Kidney (tissue), 14 donors: ENCODE results near the gene SCP2. TPM values are rescaled to one million over a fixed set of nuclear protein-coding genes. Genes with fewer than 3 reads are reported as not detected.

Experiments
- DNase-seq, 5 donors: peaks; one replicate each; pipeline ENCODE4 v3.0.0-alpha.2; 2013 to 2020
- FAIRE-seq: peaks from 2 replicates; lab custom pipeline; 2012; peaks lifted over from hg19 to GRCh38; lab: Jason Lieb, UNC
- H3K27ac ChIP-seq, 2 donors: one replicate each; pipeline ENCODE4 v1.7.0; 2013; ENCODE audit warnings: low read depth in 2 of 2, low read length in 2 of 2, inconsistent platforms in 1 of 2
- H3K27me3 ChIP-seq: one replicate; pipeline ENCODE4 v1.7.1; 2013; ENCODE audit warnings: low read length, inconsistent platforms; ENCODE audit not compliant: control insufficient read depth, insufficient read depth
- H3K36me3 ChIP-seq, 3 donors: one replicate each; pipeline versions ENCODE4 v1.7.0 to v1.7.1; 2013; ENCODE audit warnings: low read length in 3 of 3, control low read depth in 1 of 3, inconsistent platforms in 1 of 3; ENCODE audit not compliant: insufficient read depth in 3 of 3, control insufficient read depth in 2 of 3
- H3K4me1 ChIP-seq, 3 donors: one replicate each; pipeline versions ENCODE4 v1.7.0 to v1.7.1; 2013; ENCODE audit warnings: low read length in 3 of 3, inconsistent platforms in 1 of 3, low read depth in 1 of 3; ENCODE audit not compliant: control insufficient read depth in 2 of 3, insufficient read depth in 2 of 3
- H3K4me3 ChIP-seq, 3 donors: one replicate each; pipeline versions ENCODE4 v1.7.0 to v1.8.1; 2013; ENCODE audit warnings: low read length in 3 of 3, control low read depth in 1 of 3, inconsistent platforms in 1 of 3
- H3K9ac ChIP-seq, 3 donors: one replicate each; pipeline versions ENCODE4 v1.7.0 to v1.7.1; 2013; ENCODE audit warnings: low read length in 3 of 3, control low read depth in 1 of 3, inconsistent platforms in 1 of 3
- H3K9me3 ChIP-seq, 3 donors: one replicate each; pipeline versions ENCODE4 v1.7.0 to v1.7.1; 2013; ENCODE audit warnings: low read length in 3 of 3, control low read depth in 1 of 3, inconsistent platforms in 1 of 3; ENCODE audit not compliant: control insufficient read depth in 2 of 3, insufficient read depth in 1 of 3
- intact Hi-C: fragments of 100-400 bp; cut with DNase I; formaldehyde crosslinking; loops from one replicate; pipeline ENCODE4 v1.11.1; 2022
- polyA plus RNA-seq: library from polyadenylated mRNA; stranded (reverse); fragments of 350-450 nt; fragmentation: Illumina TruSeq; extraction: RNeasy Lipid Tissue Mini Kit (QIAGEN cat#74804); gene quantifications from one replicate; pipeline ENCODE4 v1.2.3, GENCODE V29; 2014; ENCODE audit warnings: low read depth, low replicate concordance; ENCODE audit not compliant: insufficient read depth
- total RNA-seq: library from RNA; stranded (reverse); fragmentation: NEBNext Ultra II Directional; extraction: Animal tissue kit (Norgen Biotek cat#: 25700); gene quantifications from one replicate; pipeline ENCODE4 v1.2.1, GENCODE V29; 2021
- TF ChIP-seq, protein P1 (sequence below): IDR thresholded peaks from 3 replicates; pipeline ENCODE4 v1.5.1; 2012; ENCODE audit warnings: mild to moderate bottlenecking, moderate library complexity, borderline replicate concordance; ENCODE audit not compliant: insufficient read depth; ENCODE audit errors: extremely low read depth
- donor health status: control.
- donor health status: control.
- donor health status: control.
- donor health status: control.
- donor health status: control.
- donor health status: DM: yes; HTN: yes; CAD: no.
- donor health status: Normal renal cell carcinoma (clear cell type).

Gene SCP2
- total and polyA plus RNA-seq, 2 donors from 2014 or later = 168 to 226 TPM

DNA sequence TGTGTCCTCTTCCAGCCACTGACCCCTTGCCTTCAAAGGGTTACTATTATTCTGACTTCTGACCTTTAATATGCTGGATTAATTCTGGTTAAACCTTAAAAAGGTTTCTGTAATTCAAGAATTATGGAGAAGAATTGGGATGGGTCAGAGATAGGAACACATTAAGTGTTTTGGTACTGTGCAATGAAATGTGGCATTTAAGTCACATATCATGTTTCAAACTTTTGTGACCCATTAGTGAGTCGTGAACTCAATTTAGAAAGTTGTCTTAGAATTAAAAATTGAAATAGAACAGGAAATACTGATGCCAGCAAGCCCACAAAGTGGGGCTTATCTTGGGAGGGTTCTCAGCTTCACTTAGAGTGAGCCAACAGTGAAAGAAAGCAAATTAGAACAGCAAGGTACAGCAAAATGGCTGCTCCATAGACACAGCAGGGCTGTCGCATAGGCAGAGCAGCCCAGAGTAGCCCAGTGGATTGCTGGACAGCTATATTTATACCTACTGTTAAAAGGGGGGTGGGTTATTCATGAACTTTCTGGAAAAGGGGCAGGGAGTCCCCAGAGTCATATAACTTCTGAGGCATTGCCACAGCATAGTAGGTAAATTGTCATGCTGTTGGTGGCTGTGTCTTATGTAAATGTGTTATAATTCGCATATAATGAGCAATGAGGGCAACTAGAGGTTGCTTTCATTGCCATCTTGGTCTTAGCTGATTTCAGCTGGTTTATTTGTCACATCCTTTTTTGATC is 10.5 kb downstream of the SCP2 start:
- Histone ChIP-seq H3K4me3 (no peak overlapping the region), H3K27me3 (no peaks in the 10 kb centered on the region), H3K36me3 (no peaks in the 10 kb centered on the region), H3K4me1 (peaks cover 0 to 4% (median 0%) of the 10 kb centered on the region in 3 donors), H3K27ac (no peak overlapping the region), H3K9me3 (no peaks in the 10 kb centered on the region), H3K9ac (no peak overlapping the region)
- FAIRE-seq (no peak), DNase-seq (no peak)
- intact Hi-C loops = no loop called here
- TF ChIP-seq, protein P1, sequence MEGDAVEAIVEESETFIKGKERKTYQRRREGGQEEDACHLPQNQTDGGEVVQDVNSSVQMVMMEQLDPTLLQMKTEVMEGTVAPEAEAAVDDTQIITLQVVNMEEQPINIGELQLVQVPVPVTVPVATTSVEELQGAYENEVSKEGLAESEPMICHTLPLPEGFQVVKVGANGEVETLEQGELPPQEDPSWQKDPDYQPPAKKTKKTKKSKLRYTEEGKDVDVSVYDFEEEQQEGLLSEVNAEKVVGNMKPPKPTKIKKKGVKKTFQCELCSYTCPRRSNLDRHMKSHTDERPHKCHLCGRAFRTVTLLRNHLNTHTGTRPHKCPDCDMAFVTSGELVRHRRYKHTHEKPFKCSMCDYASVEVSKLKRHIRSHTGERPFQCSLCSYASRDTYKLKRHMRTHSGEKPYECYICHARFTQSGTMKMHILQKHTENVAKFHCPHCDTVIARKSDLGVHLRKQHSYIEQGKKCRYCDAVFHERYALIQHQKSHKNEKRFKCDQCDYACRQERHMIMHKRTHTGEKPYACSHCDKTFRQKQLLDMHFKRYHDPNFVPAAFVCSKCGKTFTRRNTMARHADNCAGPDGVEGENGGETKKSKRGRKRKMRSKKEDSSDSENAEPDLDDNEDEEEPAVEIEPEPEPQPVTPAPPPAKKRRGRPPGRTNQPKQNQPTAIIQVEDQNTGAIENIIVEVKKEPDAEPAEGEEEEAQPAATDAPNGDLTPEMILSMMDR = no peak

DNA sequence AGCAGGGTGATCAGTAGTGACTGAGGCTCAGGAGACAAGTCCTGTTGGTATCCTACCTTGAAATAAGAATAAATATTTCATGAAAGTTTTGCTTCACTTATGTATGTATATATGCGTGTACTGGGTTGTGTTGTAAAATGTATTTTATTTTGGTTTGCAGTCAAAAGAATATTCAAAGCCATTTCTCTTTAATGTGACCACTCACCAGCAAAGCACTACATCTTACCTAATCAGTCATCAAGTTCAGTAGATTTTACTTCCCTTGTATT is 11.0 kb downstream of the SCP2 start:
- FAIRE-seq = no peak
- intact Hi-C loops = no loop called here
- Histone ChIP-seq H3K9me3 (no peaks in the 10 kb centered on the region), H3K36me3 (no peaks in the 10 kb centered on the region), H3K4me1 (peaks cover 0 to 4% (median 0%) of the 10 kb centered on the region in 3 donors), H3K4me3 (no peak overlapping the region), H3K27ac (no peak overlapping the region), H3K27me3 (no peaks in the 10 kb centered on the region), H3K9ac (no peak overlapping the region)
- TF ChIP-seq, protein P1 = no peak
- DNase-seq = no peak

DNA sequence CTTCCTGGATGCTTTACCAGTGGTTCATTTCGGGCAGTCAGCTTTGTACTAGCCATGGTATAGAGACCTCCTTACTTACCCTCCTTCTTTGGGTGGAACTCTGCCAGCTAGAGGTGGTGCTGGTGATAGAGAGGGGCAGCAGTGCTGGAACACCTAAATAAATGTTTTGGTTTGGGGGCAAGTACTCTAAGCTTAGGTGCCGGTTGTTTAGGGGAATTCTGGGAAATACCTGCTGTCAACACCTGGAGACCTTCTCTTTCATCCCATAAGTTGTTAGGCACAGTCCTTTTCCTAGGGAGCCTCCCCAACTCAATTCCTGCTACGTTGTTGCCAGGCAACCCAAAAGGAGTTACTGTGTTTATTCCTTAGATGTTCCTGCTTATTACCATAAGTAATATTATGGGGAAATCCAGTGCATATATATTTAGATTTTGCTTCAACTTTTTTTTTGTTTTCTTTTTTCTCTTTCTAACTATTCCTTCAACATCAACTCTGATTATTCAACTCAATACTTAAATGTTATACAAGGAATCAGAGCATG is 16.9 kb downstream of the SCP2 start:
- H3K27ac ChIP-seq = no peak overlapping the region
- no peak overlapping the region for H3K4me3 ChIP-seq
- FAIRE-seq (no peak), DNase-seq (no peak)
- intact Hi-C loops = no loop called here
- H3K36me3 ChIP-seq = no peaks in the 10 kb centered on the region
- H3K27me3 ChIP-seq = no peaks in the 10 kb centered on the region
- TF ChIP-seq, protein P1 = no peak
- no peak overlapping the region for H3K9ac ChIP-seq
- peaks cover 0 to 4% (median 0%) of the 10 kb centered on the region in 3 donors for H3K4me1 ChIP-seq
- H3K9me3 ChIP-seq = no peaks in the 10 kb centered on the region
